Body of pancreas (tissue), 4 donors: Measurements from ENCODE around the gene TMC1. TPM values are rescaled to one million over a fixed set of nuclear protein-coding genes. Genes with fewer than 3 reads are reported as not detected.
"Not testable (repeated sequence)": the region's sequence is repeated elsewhere in the genome, so short reads cannot be mapped to it uniquely, and the experiment has no call there.

Experiments used
- ATAC-seq: fragments of 150-250 bp; one replicate; pipeline ENCODE4 v1.9.1; 2016
- DNase-seq, 4 donors: peaks; one replicate each; pipeline ENCODE4 v3.0.0-alpha.2; 2019
- H3K27ac ChIP-seq, 4 donors: fragments of 200-600 bp; sonication (generic); 1 replicate in 3 of 4; 2 replicates in 1 of 4; pipeline versions ENCODE4 v1.5.1 to v1.6.1; 2016 to 2019; ENCODE audit warnings: mild to moderate bottlenecking in 1 of 4, mixed read lengths in 1 of 4, moderate library complexity in 1 of 4
- H3K27me3 ChIP-seq, 2 donors: fragments of 200-600 bp; sonication (generic); one replicate each; pipeline ENCODE4 v1.6.0; 2016; ENCODE audit warnings: mild to moderate bottlenecking in 1 of 2
- H3K36me3 ChIP-seq, 2 donors: fragments of 200-600 bp; sonication (generic); replicated peaks in 1 of 2; 2 replicates each; pipeline ENCODE4 v1.5.1; 2016; ENCODE audit warnings: low read depth in 2 of 2; ENCODE audit not compliant: insufficient read depth in 1 of 2
- H3K4me1 ChIP-seq: fragments of 200-600 bp; sonication (generic); one replicate; pipeline ENCODE4 v1.6.0; 2016
- H3K4me3 ChIP-seq, 2 donors: fragments of 200-600 bp; sonication (generic); 1 replicate in 1 of 2; 2 replicates in 1 of 2; pipeline ENCODE4 v1.5.1; 2016 to 2019
- H3K9me3 ChIP-seq, 3 donors: fragments of 200-600 bp; sonication (generic); 1 replicate in 2 of 3; 2 replicates in 1 of 3; pipeline ENCODE4 v1.5.1; 2016
- CTCF ChIP-seq, 7 experiments: fragments of 450-650 bp in 4 of 7; fragments of 200-600 bp in 3 of 7; sonication (generic) in 3 of 7; IDR thresholded peaks; one replicate each; pipeline ENCODE4 v1.5.1; 2016 to 2019; ENCODE audit warnings: antibody characterized with exemption in 7 of 7
- POLR2A ChIP-seq, 3 donors: fragments of 450-650 bp; IDR thresholded peaks; one replicate each; pipeline ENCODE4 v1.6.1; 2016; ENCODE audit warnings: antibody characterized with exemption in 3 of 3, mild to moderate bottlenecking in 2 of 3
- WGBS, 2 donors: methylation state at CpG; one replicate each; pipeline ENCODE4 v1.1.5; 2017; 5-methylcytosine and 5-hydroxymethylcytosine counted together
- intact Hi-C: fragments of 100-400 bp; cut with DNase I; formaldehyde crosslinking; loops from one replicate; pipeline ENCODE4 v1.15.1; 2023
- total RNA-seq, 2 donors: library from RNA; depleted of rRNA; stranded (reverse); fragments of >200 nt; gene quantifications; one replicate each; pipeline ENCODE4 v1.1.0, GENCODE V29; 2016

Gene TMC1
- total RNA-seq, 2 donors from 2014 or later, result not detected

DNA sequence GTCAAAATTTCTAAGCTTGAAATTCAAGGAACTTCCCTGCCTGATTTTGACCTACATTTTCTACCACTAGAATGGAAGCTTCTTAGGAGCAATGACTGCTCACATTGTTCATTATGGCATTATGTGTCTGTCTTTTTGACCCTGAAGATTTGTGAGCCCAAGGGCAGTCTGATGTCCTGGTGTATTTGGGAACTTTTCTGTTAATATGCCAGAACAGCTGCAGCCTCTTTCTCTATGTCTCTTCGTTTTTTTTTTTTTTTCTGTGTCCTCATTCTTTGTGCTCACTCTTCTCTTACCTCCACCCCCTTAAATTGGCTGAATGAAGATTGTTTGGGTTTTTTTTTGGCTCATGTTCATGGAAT, 34.8 kb upstream of the TMC1 start:
- no peaks in the 10 kb centered on the region for H3K27me3 ChIP-seq
- no peaks in the 10 kb centered on the region for H3K4me1 ChIP-seq
- ATAC-seq (no peak), DNase-seq (no peak)
- no peaks in the 10 kb centered on the region for H3K36me3 ChIP-seq
- intact Hi-C loops, result no loop called here
- no peak for TF ChIP-seq CTCF (IDR thresholded peaks at IDR 0.05)
- TF ChIP-seq POLR2A (IDR thresholded peaks at IDR 0.05), result no peak
- no peak overlapping the region for H3K4me3 ChIP-seq
- H3K27ac ChIP-seq, result no peak overlapping the region
- no peaks in the 10 kb centered on the region for H3K9me3 ChIP-seq
- 28 to 30% methylated on average over 1 of the region's 1 CpG for WGBS, 2 donors

- WGBS, 2 donors, result 84% methylated on average over 4 of the region's 4 CpGs
- H3K4me3 ChIP-seq, H3K27ac ChIP-seq, H3K9me3 ChIP-seq, ATAC-seq, H3K27me3 ChIP-seq, H3K4me1 ChIP-seq, intact Hi-C loops, H3K36me3 ChIP-seq, DNase-seq: not testable (repeated sequence)
These were observed 33.7 kb upstream of the TMC1 start for GRCh38 chr9:72487665-72488064.

- no peaks in the 10 kb centered on the region for H3K36me3 ChIP-seq
- H3K27ac ChIP-seq, result no peak overlapping the region
- intact Hi-C loops, result no loop called here
- no peak for DNase-seq
- WGBS, 2 donors, result 95 to 96% methylated on average over 1 of the region's 1 CpG
- ATAC-seq, result no peak
- H3K27me3 ChIP-seq, result no peaks in the 10 kb centered on the region
- TF ChIP-seq CTCF (IDR thresholded peaks at IDR 0.05) (no peak), POLR2A (IDR thresholded peaks at IDR 0.05) (no peak)
- no peaks in the 10 kb centered on the region for H3K4me1 ChIP-seq
- no peak overlapping the region for H3K4me3 ChIP-seq
- no peaks in the 10 kb centered on the region for H3K9me3 ChIP-seq
These were observed 31.4 kb upstream of the TMC1 start for GRCh38 chr9:72489986-72490385.

DNA sequence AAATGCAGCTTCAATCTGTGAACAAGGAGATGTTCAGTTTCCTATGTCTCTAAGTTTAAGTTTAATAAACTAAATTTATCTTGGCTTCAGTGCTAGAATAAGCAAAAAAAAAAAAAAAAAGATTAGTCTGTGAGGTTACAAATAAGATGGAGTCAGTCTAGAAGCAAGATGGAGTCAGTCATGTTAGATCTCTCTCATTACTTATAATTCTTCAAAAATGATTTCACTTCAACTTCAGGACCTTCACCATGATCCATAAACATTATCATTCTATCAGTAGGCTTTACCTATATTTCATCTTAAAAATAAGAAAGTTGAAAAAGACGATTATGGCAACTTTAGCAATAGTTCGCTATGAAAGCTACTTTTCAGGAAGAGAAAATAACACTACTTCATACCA, 30.2 kb upstream of the TMC1 start:
- ATAC-seq (no peak), DNase-seq (no peak)
- Histone ChIP-seq H3K4me3 (no peak overlapping the region), H3K27me3 (no peaks in the 10 kb centered on the region), H3K4me1 (no peaks in the 10 kb centered on the region), H3K9me3 (no peaks in the 10 kb centered on the region), H3K27ac (no peak overlapping the region), H3K36me3 (no peaks in the 10 kb centered on the region)
- TF ChIP-seq POLR2A (IDR thresholded peaks at IDR 0.05), result no peak
- TF ChIP-seq CTCF (IDR thresholded peaks at IDR 0.05), result no peak
- intact Hi-C loops, result no loop called here
- WGBS, 2 donors, result 81 to 86% methylated on average over 2 of the region's 2 CpGs

- H3K27ac ChIP-seq, result no peak overlapping the region
- DNase-seq, result no peak
- intact Hi-C loops, result no loop called here
- no peaks in the 10 kb centered on the region for H3K36me3 ChIP-seq
- no peak overlapping the region for H3K4me3 ChIP-seq
- H3K27me3 ChIP-seq, result no peaks in the 10 kb centered on the region
- H3K4me1 ChIP-seq, result no peaks in the 10 kb centered on the region
- TF ChIP-seq CTCF (IDR thresholded peaks at IDR 0.05), result no peak
- TF ChIP-seq POLR2A (IDR thresholded peaks at IDR 0.05), result no peak
- no peak for ATAC-seq
- no peaks in the 10 kb centered on the region for H3K9me3 ChIP-seq
These were observed 27.4 kb upstream of the TMC1 start for GRCh38 chr9:72494051-72494450.
